ENCODE results near the gene LPIN2. TPM values are rescaled to one million over a fixed set of nuclear protein-coding genes. Genes with fewer than 3 reads are reported as not detected.
"Not testable (repeated sequence)": the region's sequence is repeated elsewhere in the genome, so short reads cannot be mapped to it uniquely, and the experiment has no call there.

Gene LPIN2
- total RNA-seq, 1 donor from 2014 or later: 23.4 TPM

GRCh38 chr18:3044931-3045698 is 32.2 kb upstream of the LPIN2 start:
- DNase-seq (ENCODE audit: low spot score): peak; percentile 55

GRCh38 chr18:3042379-3042778 is 29.4 kb upstream of the LPIN2 start:
- no peak for DNase-seq (ENCODE audit: low spot score)

- DNase-seq (ENCODE audit: low spot score): no peak
These were observed 28.9 kb upstream of the LPIN2 start for GRCh38 chr18:3041843-3042242.

GRCh38 chr18:3040881-3041280 is 27.9 kb upstream of the LPIN2 start:
- no peak for DNase-seq (ENCODE audit: low spot score)

- DNase-seq (ENCODE audit: low spot score): no peak
These were observed 27.2 kb upstream of the LPIN2 start for GRCh38 chr18:3040173-3040572.

- DNase-seq (ENCODE audit: low spot score): no peak
These were observed 24.5 kb upstream of the LPIN2 start for GRCh38 chr18:3037423-3037915.

- DNase-seq (ENCODE audit: low spot score): no peak
These were observed 23.2 kb upstream of the LPIN2 start for GRCh38 chr18:3036108-3036507.

- DNase-seq (ENCODE audit: low spot score): no peak
These were observed 22.7 kb upstream of the LPIN2 start for GRCh38 chr18:3035635-3036034.

- no peak for DNase-seq (ENCODE audit: low spot score)
These were observed 19.8 kb upstream of the LPIN2 start for GRCh38 chr18:3032721-3033120.

- peak; percentile 86 for DNase-seq (ENCODE audit: low spot score)
These were observed 16.4 kb upstream of the LPIN2 start for GRCh38 chr18:3029215-3029952.

- not testable (repeated sequence) for DNase-seq (ENCODE audit: low spot score)
These were observed 15.2 kb upstream of the LPIN2 start for GRCh38 chr18:3028115-3028514.

- DNase-seq (ENCODE audit: low spot score): peak; percentile 60
These were observed 14.5 kb upstream of the LPIN2 start for GRCh38 chr18:3027370-3027891.

GRCh38 chr18:3025544-3025943 is 12.6 kb upstream of the LPIN2 start:
- no peak for DNase-seq (ENCODE audit: low spot score)

- not testable (repeated sequence) for DNase-seq (ENCODE audit: low spot score)
These were observed 10.7 kb upstream of the LPIN2 start for GRCh38 chr18:3023603-3024002.

- peak; percentile 34 for DNase-seq (ENCODE audit: low spot score)
These were observed 3.8 kb upstream of the LPIN2 start for GRCh38 chr18:3016585-3017297.

- DNase-seq (ENCODE audit: low spot score): no peak
These were observed 2.9 kb upstream of the LPIN2 start for GRCh38 chr18:3015851-3016250.

GRCh38 chr18:3015204-3015592 is 2.3 kb upstream of the LPIN2 start:
- DNase-seq (ENCODE audit: low spot score): peak; percentile 43

- peak; percentile 29 for DNase-seq (ENCODE audit: low spot score)
These were observed 1.7 kb upstream of the LPIN2 start for GRCh38 chr18:3014503-3015203.

- peak; percentile 60 for DNase-seq (ENCODE audit: low spot score)
These were observed 564 bp downstream of the LPIN2 start for GRCh38 chr18:3012136-3013023.

GRCh38 chr18:3010086-3010485 is 2.9 kb downstream of the LPIN2 start:
- no peak for DNase-seq (ENCODE audit: low spot score)
